ENCODE measurements around the gene ADRA2B. TPM values are rescaled to one million over a fixed set of nuclear protein-coding genes. Genes with fewer than 3 reads are reported as not detected.
A peak's percentile ranks its signal among the peaks of the same experiment; 100 is the strongest.
"Not testable (repeated sequence)": the region's sequence is repeated elsewhere in the genome, so short reads cannot be mapped to it uniquely, and the experiment has no call there.

The ADRA2B gene
- total RNA-seq, 6 donors from 2014 or later, result 0.15 to 1.0 (median 0.31) TPM

- H3K27me3 ChIP-seq, result no peaks in the 10 kb centered on the region
- H3K4me1 ChIP-seq, result peaks cover 0 to 9% (median 0%) of the 10 kb centered on the region in 4 donors
- 89 to 98% methylated on average over 8 to 12 of the region's 12 CpGs for WGBS, 2 donors
- no peaks in the 10 kb centered on the region for H3K9me3 ChIP-seq
- no peaks in the 10 kb centered on the region for H3K36me3 ChIP-seq
- TF ChIP-seq EP300 (IDR thresholded peaks at IDR 0.05), result no peak
- TF ChIP-seq CTCF (IDR thresholded peaks at IDR 0.05), result no peak
- TF ChIP-seq POLR2A (IDR thresholded peaks at IDR 0.05), result no peak
- TF ChIP-seq POLR2AphosphoS5 (IDR thresholded peaks at IDR 0.05), result no peak
- H3K27ac ChIP-seq, result no peak overlapping the region
- H3K4me3 ChIP-seq, result no peak overlapping the region
- ATAC-seq (ENCODE audit: low FRiP score in 2 of 2) (no peak), DNase-seq (peak in 1 of 2 donors; percentile 8)
These were observed 30.6 kb downstream of the ADRA2B start for GRCh38 chr2:96085541-96086355.

GRCh38 chr2:96084858-96085518 lies 31.4 kb downstream of the ADRA2B start:
- 76 to 78% methylated on average over 5 to 7 of the region's 7 CpGs for WGBS, 2 donors
- ATAC-seq (ENCODE audit: low FRiP score in 2 of 2); H3K27ac ChIP-seq: not testable (repeated sequence)

GRCh38 chr2:96083989-96084857 lies 32.1 kb downstream of the ADRA2B start:
- no peak overlapping the region for H3K4me3 ChIP-seq
- DNase-seq (peak in 1 of 2 donors; percentile 16), ATAC-seq (ENCODE audit: low FRiP score in 2 of 2) (no peak)
- TF ChIP-seq EP300 (IDR thresholded peaks at IDR 0.05), result no peak
- TF ChIP-seq POLR2AphosphoS5 (IDR thresholded peaks at IDR 0.05), result no peak
- TF ChIP-seq POLR2A (IDR thresholded peaks at IDR 0.05), result no peak
- TF ChIP-seq CTCF (IDR thresholded peaks at IDR 0.05), result no peak
- H3K27ac ChIP-seq, result no peak overlapping the region
- H3K4me1 ChIP-seq, result peaks cover 0 to 9% (median 0%) of the 10 kb centered on the region in 4 donors
- no peaks in the 10 kb centered on the region for H3K36me3 ChIP-seq
- WGBS, 2 donors, result 87 to 88% methylated on average over 19 to 22 of the region's 22 CpGs
- H3K27me3 ChIP-seq, result no peaks in the 10 kb centered on the region
- H3K9me3 ChIP-seq, result no peaks in the 10 kb centered on the region

More at GRCh38 chr2:96084858-96085518, 31.4 kb downstream of the ADRA2B start:
- not testable (repeated sequence) for H3K4me1 ChIP-seq, H3K4me3 ChIP-seq, H3K9me3 ChIP-seq, H3K36me3 ChIP-seq, DNase-seq, H3K27me3 ChIP-seq

GRCh38 chr2:96083064-96083939 lies 33.1 kb downstream of the ADRA2B start:
- no peak overlapping the region for H3K4me3 ChIP-seq
- H3K27ac ChIP-seq, result peak overlapping the region in 1 of 4 donors; percentile 35
- WGBS, 2 donors, result 73 to 77% methylated on average over 7 to 9 of the region's 9 CpGs
- no peaks in the 10 kb centered on the region for H3K9me3 ChIP-seq
- H3K36me3 ChIP-seq, result no peaks in the 10 kb centered on the region
- peak; percentile 45 to 80 for ATAC-seq (ENCODE audit: low FRiP score in 2 of 2)
- H3K4me1 ChIP-seq, result peaks cover 0 to 9% (median 0%) of the 10 kb centered on the region in 4 donors
- no peaks in the 10 kb centered on the region for H3K27me3 ChIP-seq
- no peak for TF ChIP-seq POLR2A (IDR thresholded peaks at IDR 0.05)
- no peak for TF ChIP-seq EP300 (IDR thresholded peaks at IDR 0.05)
- TF ChIP-seq POLR2AphosphoS5 (IDR thresholded peaks at IDR 0.05), result no peak
- no peak for TF ChIP-seq CTCF (IDR thresholded peaks at IDR 0.05)
- peak in 1 of 2 donors; percentile 14 for DNase-seq

Data from upper lobe of left lung (tissue), 6 donors.